ENCODE data around the gene TTLL9. TPM values are rescaled to one million over a fixed set of nuclear protein-coding genes. Genes with fewer than 3 reads are reported as not detected.

The TTLL9 gene
- total and polyA plus RNA-seq, 4 donors: 0.19 to 0.81 (median 0.61) TPM; not detected in 1

DNA sequence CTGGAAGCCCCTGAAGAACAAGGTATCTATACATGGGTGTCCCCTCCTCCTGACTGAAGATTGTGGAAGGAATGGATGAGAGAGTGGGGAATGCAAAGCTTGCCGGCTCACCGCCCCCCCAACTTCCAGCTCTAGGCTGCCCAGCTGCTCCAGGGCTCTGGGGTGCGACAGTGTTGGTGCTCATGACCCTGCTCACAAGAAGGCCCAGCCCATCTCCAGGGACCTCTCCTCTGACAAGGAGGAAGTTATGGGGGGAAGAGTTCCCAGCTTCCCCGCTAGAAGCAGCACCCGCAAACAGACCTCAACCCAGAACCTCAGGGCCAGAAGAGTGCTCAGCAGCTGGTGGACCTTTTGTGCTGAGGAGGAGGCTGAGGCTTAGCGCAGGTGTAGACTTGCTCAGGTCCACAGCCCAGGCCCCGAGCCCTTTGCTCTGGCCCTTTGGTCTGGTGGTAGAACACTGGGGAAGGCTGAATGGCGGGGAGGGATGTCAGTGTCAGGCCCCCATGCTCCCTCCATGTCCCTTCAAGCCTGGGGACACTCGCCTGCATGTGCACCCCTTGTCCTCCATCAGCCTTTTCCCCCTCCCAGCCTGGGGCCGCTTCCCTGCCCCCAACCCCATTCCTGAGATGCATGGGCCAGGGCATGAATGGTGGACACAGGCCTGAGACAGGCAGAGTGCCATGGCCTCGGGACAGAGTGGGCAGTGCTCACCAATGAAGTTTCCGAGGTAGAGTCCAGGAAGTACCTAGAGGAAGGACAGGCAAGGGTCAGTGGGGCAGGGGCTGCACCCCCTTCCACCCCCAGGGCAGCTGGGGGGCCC lies 1.4 kb upstream of the TTLL9 start:
- DNase-seq: no peak
- ATAC-seq (ENCODE audit: low FRiP score): no peak
- H3K27me3 ChIP-seq (ENCODE audit: control insufficient read depth in 1 of 2, insufficient read depth in 2 of 2, low read length in 1 of 2): no peaks in the 10 kb centered on the region

DNA sequence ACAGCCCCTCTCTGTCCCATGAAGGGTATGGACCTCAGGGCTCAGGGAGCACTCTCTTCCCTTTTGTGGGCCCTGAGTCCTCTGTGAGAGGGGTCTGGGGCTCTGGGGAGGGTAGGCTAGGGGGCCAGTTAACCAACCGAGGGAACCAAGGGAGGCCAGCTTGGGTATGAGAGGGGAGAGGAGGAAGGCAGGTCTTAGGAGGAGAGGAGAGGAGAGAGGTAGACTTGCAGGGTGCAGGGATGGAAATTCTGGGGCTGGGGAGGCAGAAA lies 827 bp upstream of the TTLL9 start:
- Histone ChIP-seq H3K4me3 (ENCODE audit: low read length in 2 of 2) (peak overlapping the region in 1 of 2 donors; percentile 41), H3K4me1 (ENCODE audit: control insufficient read depth in 1 of 2, insufficient read depth in 2 of 2, low read length in 2 of 2) (no peaks in the 10 kb centered on the region), H3K27me3 (ENCODE audit: control insufficient read depth in 1 of 2, insufficient read depth in 2 of 2, low read length in 1 of 2) (no peaks in the 10 kb centered on the region), H3K9me3 (ENCODE audit: control insufficient read depth, low read length) (no peaks in the 10 kb centered on the region), H3K27ac (ENCODE audit: low read depth in 1 of 2, low read length in 2 of 2) (peak overlapping the region in 1 of 2 donors; percentile 3), H3K36me3 (ENCODE audit: control insufficient read depth in 1 of 2, insufficient read depth in 2 of 2, low read length in 1 of 2) (no peaks in the 10 kb centered on the region)
- DNase-seq: no peak
- intact Hi-C loops (cut with DNase I): no loop called here
- WGBS, 2 donors: 0 to 2% methylated on average over 1 of the region's 1 CpG
- ATAC-seq (ENCODE audit: low FRiP score): peak; percentile 10

More for the DNA sequence above, 1.4 kb upstream of the TTLL9 start:
- H3K36me3 ChIP-seq (ENCODE audit: control insufficient read depth in 1 of 2, insufficient read depth in 2 of 2, low read length in 1 of 2): no peaks in the 10 kb centered on the region
- H3K4me1 ChIP-seq (ENCODE audit: control insufficient read depth in 1 of 2, insufficient read depth in 2 of 2, low read length in 2 of 2): no peaks in the 10 kb centered on the region
- no peak overlapping the region for H3K27ac ChIP-seq (ENCODE audit: low read depth in 1 of 2, low read length in 2 of 2)
- intact Hi-C loops (cut with DNase I): no loop called here
- no peak overlapping the region for H3K4me3 ChIP-seq (ENCODE audit: low read length in 2 of 2)
- WGBS, 2 donors: 66 to 72% methylated on average over 12 of the region's 12 CpGs
- H3K9me3 ChIP-seq (ENCODE audit: control insufficient read depth, low read length): no peaks in the 10 kb centered on the region

- peak overlapping the region; percentile 41 to 90 for H3K4me3 ChIP-seq (ENCODE audit: low read length in 2 of 2)
- H3K4me1 ChIP-seq (ENCODE audit: control insufficient read depth in 1 of 2, insufficient read depth in 2 of 2, low read length in 2 of 2): no peaks in the 10 kb centered on the region
- DNase-seq (no peak), ATAC-seq (ENCODE audit: low FRiP score) (no peak)
- H3K36me3 ChIP-seq (ENCODE audit: control insufficient read depth in 1 of 2, insufficient read depth in 2 of 2, low read length in 1 of 2): no peaks in the 10 kb centered on the region
- H3K27me3 ChIP-seq (ENCODE audit: control insufficient read depth in 1 of 2, insufficient read depth in 2 of 2, low read length in 1 of 2): no peaks in the 10 kb centered on the region
- H3K9me3 ChIP-seq (ENCODE audit: control insufficient read depth, low read length): no peaks in the 10 kb centered on the region
- WGBS, 2 donors: 5% methylated on average over 17 to 24 of the region's 24 CpGs
- H3K27ac ChIP-seq (ENCODE audit: low read depth in 1 of 2, low read length in 2 of 2): no peak overlapping the region
- intact Hi-C loops (cut with DNase I): no loop called here
Observed at GRCh38 chr20:31870726-31871617, 538 bp downstream of the TTLL9 start.

DNA sequence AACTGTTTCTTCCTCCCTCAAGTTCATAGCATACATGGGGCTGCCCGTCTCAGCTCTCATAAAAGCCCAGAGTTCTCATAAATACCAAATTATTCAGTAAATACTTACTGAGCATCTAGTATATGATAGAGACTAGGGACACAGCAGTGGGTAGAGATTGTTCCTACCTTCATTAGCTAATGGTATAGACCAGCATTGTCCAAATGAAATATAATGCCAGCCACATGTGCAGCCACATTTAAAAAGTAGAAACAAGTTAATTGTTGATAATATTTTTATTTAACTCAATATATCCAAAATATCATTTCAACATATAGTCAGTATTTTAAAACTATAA lies 1.2 kb downstream of the TTLL9 start:
- Histone ChIP-seq H3K9me3 (ENCODE audit: control insufficient read depth, low read length) (no peaks in the 10 kb centered on the region), H3K27ac (ENCODE audit: low read depth in 1 of 2, low read length in 2 of 2) (no peak overlapping the region), H3K4me1 (ENCODE audit: control insufficient read depth in 1 of 2, insufficient read depth in 2 of 2, low read length in 2 of 2) (no peaks in the 10 kb centered on the region), H3K36me3 (ENCODE audit: control insufficient read depth in 1 of 2, insufficient read depth in 2 of 2, low read length in 1 of 2) (no peaks in the 10 kb centered on the region), H3K27me3 (ENCODE audit: control insufficient read depth in 1 of 2, insufficient read depth in 2 of 2, low read length in 1 of 2) (no peaks in the 10 kb centered on the region), H3K4me3 (ENCODE audit: low read length in 2 of 2) (no peak overlapping the region)
- WGBS, 2 donors: 95 to 98% methylated on average over 1 of the region's 1 CpG
- ATAC-seq (ENCODE audit: low FRiP score) (no peak), DNase-seq (no peak)
- intact Hi-C loops (cut with DNase I): no loop called here

GRCh38 chr20:31872406-31872805 lies 2.0 kb downstream of the TTLL9 start:
- peak in 1 of 2 donors; percentile 51 for DNase-seq
- 93% methylated on average over 6 of the region's 6 CpGs for WGBS, 2 donors
- no peak for ATAC-seq (ENCODE audit: low FRiP score)
- no peak overlapping the region for H3K27ac ChIP-seq (ENCODE audit: low read depth in 1 of 2, low read length in 2 of 2)
- intact Hi-C loops (cut with DNase I): no loop called here
- no peak overlapping the region for H3K4me3 ChIP-seq (ENCODE audit: low read length in 2 of 2)
- H3K4me1 ChIP-seq (ENCODE audit: control insufficient read depth in 1 of 2, insufficient read depth in 2 of 2, low read length in 2 of 2): no peaks in the 10 kb centered on the region
- no peaks in the 10 kb centered on the region for H3K9me3 ChIP-seq (ENCODE audit: control insufficient read depth, low read length)
- H3K36me3 ChIP-seq (ENCODE audit: control insufficient read depth in 1 of 2, insufficient read depth in 2 of 2, low read length in 1 of 2): no peaks in the 10 kb centered on the region
- no peaks in the 10 kb centered on the region for H3K27me3 ChIP-seq (ENCODE audit: control insufficient read depth in 1 of 2, insufficient read depth in 2 of 2, low read length in 1 of 2)

- no peaks in the 10 kb centered on the region for H3K4me1 ChIP-seq (ENCODE audit: control insufficient read depth in 1 of 2, insufficient read depth in 2 of 2, low read length in 2 of 2)
- no peaks in the 10 kb centered on the region for H3K9me3 ChIP-seq (ENCODE audit: control insufficient read depth, low read length)
- H3K36me3 ChIP-seq (ENCODE audit: control insufficient read depth in 1 of 2, insufficient read depth in 2 of 2, low read length in 1 of 2): no peaks in the 10 kb centered on the region
- no peak for ATAC-seq (ENCODE audit: low FRiP score)
- no peak for DNase-seq
- no peak overlapping the region for H3K27ac ChIP-seq (ENCODE audit: low read depth in 1 of 2, low read length in 2 of 2)
- intact Hi-C loops (cut with DNase I): no loop called here
- H3K27me3 ChIP-seq (ENCODE audit: control insufficient read depth in 1 of 2, insufficient read depth in 2 of 2, low read length in 1 of 2): no peaks in the 10 kb centered on the region
- 82 to 84% methylated on average over 2 of the region's 2 CpGs for WGBS, 2 donors
- no peak overlapping the region for H3K4me3 ChIP-seq (ENCODE audit: low read length in 2 of 2)
Observed at GRCh38 chr20:31875671-31876070, 5.2 kb downstream of the TTLL9 start.

- H3K27me3 ChIP-seq (ENCODE audit: control insufficient read depth in 1 of 2, insufficient read depth in 2 of 2, low read length in 1 of 2): no peaks in the 10 kb centered on the region
- no peaks in the 10 kb centered on the region for H3K9me3 ChIP-seq (ENCODE audit: control insufficient read depth, low read length)
- DNase-seq (no peak), ATAC-seq (ENCODE audit: low FRiP score) (no peak)
- H3K36me3 ChIP-seq (ENCODE audit: control insufficient read depth in 1 of 2, insufficient read depth in 2 of 2, low read length in 1 of 2): no peaks in the 10 kb centered on the region
- no peaks in the 10 kb centered on the region for H3K4me1 ChIP-seq (ENCODE audit: control insufficient read depth in 1 of 2, insufficient read depth in 2 of 2, low read length in 2 of 2)
- no peak overlapping the region for H3K4me3 ChIP-seq (ENCODE audit: low read length in 2 of 2)
- intact Hi-C loops (cut with DNase I): no loop called here
- no peak overlapping the region for H3K27ac ChIP-seq (ENCODE audit: low read depth in 1 of 2, low read length in 2 of 2)
Observed at GRCh38 chr20:31877684-31878083, 7.2 kb downstream of the TTLL9 start.

DNA sequence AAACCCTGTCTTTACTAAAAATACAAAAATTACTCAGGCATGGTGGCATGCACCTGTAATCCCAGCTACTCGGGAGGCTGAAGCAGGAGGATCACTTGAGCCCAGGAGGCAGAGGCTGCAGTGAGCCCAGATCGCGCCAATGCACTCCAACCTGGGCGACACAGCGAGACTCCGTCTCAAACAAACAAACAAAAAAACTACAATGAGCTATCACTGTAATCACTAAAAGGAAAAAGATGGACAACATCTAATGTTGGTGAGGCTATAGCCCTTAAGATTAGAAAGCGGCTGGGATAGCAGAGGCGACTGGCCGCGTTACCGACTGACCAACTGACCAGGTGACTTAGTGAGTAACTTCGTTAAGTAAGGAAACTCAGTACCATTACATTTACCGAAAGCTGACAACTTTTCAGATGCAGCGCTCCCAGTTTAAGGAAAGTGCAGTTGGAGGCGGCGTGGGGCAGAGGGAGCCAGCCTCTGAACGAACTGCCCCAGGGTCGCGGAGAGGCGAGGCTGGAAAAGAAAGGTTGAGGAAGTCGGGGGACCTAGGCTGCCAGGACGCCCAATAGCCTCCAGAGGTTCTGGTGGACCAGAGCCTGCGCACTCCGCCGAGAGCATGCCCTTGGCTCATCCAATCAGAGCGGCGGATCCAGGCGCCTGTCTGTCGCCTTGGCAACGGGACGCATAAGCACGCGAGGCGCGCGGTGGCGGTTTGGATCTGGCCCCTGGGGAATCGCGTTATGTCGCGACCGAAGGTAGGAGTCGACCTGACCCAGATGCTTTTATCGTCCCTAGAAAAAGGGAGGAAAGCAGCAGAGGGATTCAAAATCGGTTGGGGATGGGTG lies 8.9 kb downstream of the TTLL9 start:
- H3K4me1 ChIP-seq (ENCODE audit: control insufficient read depth in 1 of 2, insufficient read depth in 2 of 2, low read length in 2 of 2): no peaks in the 10 kb centered on the region
- WGBS, 2 donors: 6% methylated on average over 45 of the region's 45 CpGs
- peak; percentile 98 for ATAC-seq (ENCODE audit: low FRiP score)
- no peaks in the 10 kb centered on the region for H3K27me3 ChIP-seq (ENCODE audit: control insufficient read depth in 1 of 2, insufficient read depth in 2 of 2, low read length in 1 of 2)
- no peaks in the 10 kb centered on the region for H3K9me3 ChIP-seq (ENCODE audit: control insufficient read depth, low read length)
- H3K36me3 ChIP-seq (ENCODE audit: control insufficient read depth in 1 of 2, insufficient read depth in 2 of 2, low read length in 1 of 2): no peaks in the 10 kb centered on the region
- intact Hi-C loops (cut with DNase I): no loop called here
- H3K4me3 ChIP-seq (ENCODE audit: low read length in 2 of 2): peak overlapping the region; percentile 27 to 30
- peak overlapping the region in 1 of 2 donors; percentile 49 for H3K27ac ChIP-seq (ENCODE audit: low read depth in 1 of 2, low read length in 2 of 2)
- peak; percentile 97 to 98 for DNase-seq

All from aorta (tissue), 5 donors.